GM10266 (cell line): ENCODE results near the gene DGKI.

ENCODE experiments used
- DNase-seq: peaks from one replicate; pipeline ENCODE4 v3.0.0; 2012; ENCODE audit errors: extremely low spot score
- CTCF ChIP-seq: IDR thresholded peaks from 2 replicates; pipeline ENCODE4 v1.5.1; 2012; ENCODE audit warnings: mild to moderate bottlenecking, low read depth; ENCODE audit not compliant: control insufficient read depth, insufficient read depth; ENCODE audit errors: missing control alignments

Gene DGKI

GRCh38 chr7:137820677-137821420 is 25.9 kb downstream of the DGKI start:
- TF ChIP-seq CTCF, result no peak
- no peak for DNase-seq

- DNase-seq, result no peak
- no peak for TF ChIP-seq CTCF
Measured at GRCh38 chr7:137820156-137820555, 26.6 kb downstream of the DGKI start.

- DNase-seq, result no peak
- TF ChIP-seq CTCF, result no peak
Measured at GRCh38 chr7:137818036-137818435, 28.7 kb downstream of the DGKI start.

- TF ChIP-seq CTCF, result peak; percentile 37
- no peak for DNase-seq
Measured at GRCh38 chr7:137816696-137817320, 30.0 kb downstream of the DGKI start.

GRCh38 chr7:137813541-137813940 is 33.2 kb downstream of the DGKI start:
- no peak for DNase-seq
- no peak for TF ChIP-seq CTCF

- TF ChIP-seq CTCF, result no peak
- DNase-seq, result no peak
Measured at GRCh38 chr7:137810248-137810647, 36.5 kb downstream of the DGKI start.

GRCh38 chr7:137804836-137805235 is 41.9 kb downstream of the DGKI start:
- no peak for DNase-seq

More at GRCh38 chr7:137804836-137805235, 41.9 kb downstream of the DGKI start:
- TF ChIP-seq CTCF, result no peak
